Right cardiac atrium (tissue), 5 donors: ENCODE results near the gene TAX1BP3. TPM values are rescaled to one million over a fixed set of nuclear protein-coding genes. Genes with fewer than 3 reads are reported as not detected.

Experiments used
- ATAC-seq, 2 donors: fragments of 200-7000 bp; cut with Tn5 transposase; one replicate each; pipeline versions ENCODE4 v1.8.0 to v1.9.1; 2020; ENCODE audit warnings: moderate library complexity in 2 of 2, mild to moderate bottlenecking in 1 of 2
- DNase-seq, 3 donors: peaks; one replicate each; pipeline ENCODE4 v3.0.0-alpha.2; 2020
- H3K27ac ChIP-seq: one replicate; pipeline ENCODE4 v1.5.1; 2013; ENCODE audit warnings: mild to moderate bottlenecking, low read length, control low read depth, moderate library complexity
- H3K27me3 ChIP-seq: one replicate; pipeline ENCODE4 v1.6.1; 2013; ENCODE audit not compliant: control insufficient read depth, insufficient read depth
- H3K4me1 ChIP-seq: one replicate; pipeline ENCODE4 v1.6.1; 2013; ENCODE audit warnings: low read length; ENCODE audit not compliant: control insufficient read depth, insufficient read depth
- H3K4me3 ChIP-seq: one replicate; pipeline ENCODE4 v1.5.1; 2013; ENCODE audit warnings: low read length, control low read depth
- H3K9me3 ChIP-seq: one replicate; pipeline ENCODE4 v1.6.1; 2013; ENCODE audit warnings: low read length; ENCODE audit not compliant: control insufficient read depth
- WGBS: extraction: QIAGEN DNeasy Blood & Tissue Kit; methylation state at CpG from one replicate; pipeline ENCODE4 v1.1.7; 2013; 5-methylcytosine and 5-hydroxymethylcytosine counted together
- intact Hi-C, 4 donors: fragments of 100-400 bp; cut with DNase I; formaldehyde crosslinking; loops; one replicate each; pipeline versions ENCODE4 v1.11.0 to v1.14.0; 2022 to 2023
- polyA plus RNA-seq: library from polyadenylated mRNA; stranded (reverse); fragments of 200-250 nt; gene quantifications from one replicate; pipeline ENCODE4 v1.2.3, GENCODE V29; 2013
- total RNA-seq, 4 donors: library from RNA; stranded (reverse); fragmentation: NEBNext Ultra II Directional; extraction: Animal tissue kit (Norgen Biotek cat#: 25700); gene quantifications; one replicate each; pipeline ENCODE4 v1.2.1, GENCODE V29; 2021
- donor health status: healthy with polysubstance abuse.
- donor health status: DM: no; HTN: yes; CAD: no.
- donor health status: DM: no; HTN: no; CAD: no.
- donor health status: DM: no; HTN: yes; CAD: no; lungs with severe emphysema.
- donor health status: DM: yes; HTN: yes; CAD: no.

Gene TAX1BP3
- total and polyA plus RNA-seq, 5 donors, result 156 to 248 (median 184) TPM

DNA sequence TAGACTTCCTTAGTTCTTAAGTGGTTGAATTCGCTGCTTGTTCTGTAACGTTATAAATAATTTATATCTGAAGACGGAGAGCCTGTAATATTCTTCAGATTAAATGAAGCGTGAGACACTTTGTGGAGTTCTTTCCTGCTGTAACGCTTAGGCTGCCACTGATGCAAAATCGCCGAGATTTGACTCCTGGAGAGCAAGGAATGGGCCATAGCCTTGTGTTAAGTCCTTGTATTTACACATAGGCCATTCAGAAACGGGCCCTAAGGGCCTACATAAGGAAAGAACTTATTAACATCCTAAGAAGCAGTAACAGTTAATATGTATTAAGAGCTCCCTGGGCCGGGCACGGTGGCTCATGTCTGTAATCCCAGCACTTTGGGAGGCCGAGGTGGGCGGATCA, 1.2 kb upstream of the TAX1BP3 start:
- H3K9me3 ChIP-seq, result no peaks in the 10 kb centered on the region

DNA sequence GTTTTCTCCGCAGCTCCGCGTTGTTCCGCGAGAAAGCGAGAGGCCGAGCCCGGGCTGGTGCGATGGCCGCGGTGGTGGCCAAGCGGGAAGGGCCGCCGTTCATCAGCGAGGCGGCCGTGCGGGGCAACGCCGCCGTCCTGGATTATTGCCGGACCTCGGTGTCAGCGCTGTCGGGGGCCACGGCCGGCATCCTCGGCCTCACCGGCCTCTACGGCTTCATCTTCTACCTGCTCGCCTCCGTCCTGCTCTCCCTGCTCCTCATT, 638 bp upstream of the TAX1BP3 start:
- Histone ChIP-seq H3K27me3 (no peaks in the 10 kb centered on the region), H3K4me3 (peak overlapping the region; percentile 56), H3K27ac (peak overlapping the region; percentile 16), H3K4me1 (peaks cover 15% of the 10 kb centered on the region), H3K9me3 (no peaks in the 10 kb centered on the region)
- DNase-seq (no peak), ATAC-seq (no peak)
- intact Hi-C loops, result no loop called here
- under 1% methylated on average over 32 of the region's 32 CpGs for WGBS

More for the DNA sequence above, 1.2 kb upstream of the TAX1BP3 start:
- DNase-seq (no peak), ATAC-seq (no peak)
- Histone ChIP-seq H3K27me3 (no peaks in the 10 kb centered on the region), H3K27ac (no peak overlapping the region), H3K4me1 (peaks cover 15% of the 10 kb centered on the region), H3K4me3 (peak overlapping the region; percentile 56)
- 47% methylated on average over 12 of the region's 12 CpGs for WGBS
- intact Hi-C loops, result no loop called here

- 2% methylated on average over 39 of the region's 39 CpGs for WGBS
- H3K4me1 ChIP-seq, result peaks cover 15% of the 10 kb centered on the region
- peak overlapping the region; percentile 57 for H3K4me3 ChIP-seq
- H3K9me3 ChIP-seq, result no peaks in the 10 kb centered on the region
- DNase-seq (peak; percentile 96 to 97 (median 97)), ATAC-seq (peak; percentile 87 to 90)
- peak overlapping the region; percentile 99 for H3K27ac ChIP-seq
- intact Hi-C loops, result no loop called here
- H3K27me3 ChIP-seq, result no peaks in the 10 kb centered on the region
These were observed 756 bp downstream of the TAX1BP3 start for GRCh38 chr17:3667366-3668278.

GRCh38 chr17:3666516-3666915, 1.9 kb downstream of the TAX1BP3 start:
- intact Hi-C loops, result no loop called here
- 60% methylated on average over 6 of the region's 6 CpGs for WGBS
- peak in 1 of 3 donors; percentile 58 for DNase-seq
- no peak for ATAC-seq
- Histone ChIP-seq H3K9me3 (no peaks in the 10 kb centered on the region), H3K27me3 (no peaks in the 10 kb centered on the region), H3K4me3 (peak overlapping the region; percentile 13), H3K4me1 (peaks cover 15% of the 10 kb centered on the region), H3K27ac (peak overlapping the region; percentile 88)

- no peaks in the 10 kb centered on the region for H3K9me3 ChIP-seq
- no peaks in the 10 kb centered on the region for H3K27me3 ChIP-seq
- H3K4me1 ChIP-seq, result peaks cover 15% of the 10 kb centered on the region
- DNase-seq (peak in 1 of 3 donors; percentile 82), ATAC-seq (no peak)
- 56% methylated on average over 5 of the region's 5 CpGs for WGBS
- intact Hi-C loops, result no loop called here
- no peak overlapping the region for H3K4me3 ChIP-seq
- H3K27ac ChIP-seq, result peak overlapping the region; percentile 88
These were observed 2.5 kb downstream of the TAX1BP3 start for GRCh38 chr17:3665834-3666233.

DNA sequence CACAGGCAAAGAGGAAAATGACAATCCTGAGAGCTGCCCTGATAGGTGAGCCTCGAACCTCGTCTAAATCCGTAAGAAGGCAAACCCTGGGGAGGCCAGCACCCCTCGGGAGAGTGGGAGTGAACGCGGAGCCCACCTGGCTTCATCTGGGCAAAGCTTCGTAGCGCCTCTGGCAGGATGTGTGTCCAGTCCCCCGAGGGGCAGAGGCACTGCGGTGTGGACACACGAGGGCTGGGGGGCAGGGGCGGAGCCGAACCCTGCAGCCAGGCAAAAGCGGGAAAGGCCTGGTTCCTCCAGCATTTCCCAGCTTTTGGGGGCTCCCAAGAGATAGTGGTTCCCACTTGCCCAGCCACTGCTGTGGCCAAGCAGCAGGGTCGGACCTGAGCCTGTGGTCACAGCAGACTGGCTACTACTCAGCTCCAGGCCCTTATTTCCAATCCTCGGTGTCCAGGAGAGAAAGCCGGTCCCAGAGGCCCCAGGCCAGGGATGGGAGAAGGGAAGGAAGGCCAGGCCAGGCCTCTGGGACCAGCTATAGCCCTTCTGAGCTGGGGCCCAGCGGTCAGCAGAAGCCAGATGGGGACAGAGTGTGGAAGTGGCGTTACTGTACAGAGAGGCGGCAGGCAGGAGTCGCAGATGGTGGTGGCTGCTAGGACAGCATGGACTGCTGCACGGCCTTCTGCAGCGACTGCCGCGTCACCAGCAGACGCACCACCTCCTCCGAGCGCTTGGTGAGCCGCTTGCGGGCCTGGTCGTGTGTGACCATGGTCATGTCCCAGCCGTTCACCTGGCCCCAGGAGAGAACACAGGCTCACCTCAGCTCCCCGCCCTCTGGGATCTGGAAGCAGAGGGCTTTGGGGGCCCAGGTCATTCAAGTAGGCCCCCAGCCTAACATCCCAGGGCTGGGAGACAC, 5.0 kb downstream of the TAX1BP3 start:
- 86% methylated on average over 33 of the region's 33 CpGs for WGBS
- H3K27ac ChIP-seq, result no peak overlapping the region
- H3K4me3 ChIP-seq, result no peak overlapping the region
- DNase-seq (peak in 1 of 3 donors; percentile 49), ATAC-seq (no peak)
- H3K9me3 ChIP-seq, result no peaks in the 10 kb centered on the region
- intact Hi-C loops, result no loop called here
- peaks cover 19% of the 10 kb centered on the region for H3K4me1 ChIP-seq
- H3K27me3 ChIP-seq, result no peaks in the 10 kb centered on the region

- peaks cover 4% of the 10 kb centered on the region for H3K4me1 ChIP-seq
- 74% methylated on average over 23 of the region's 23 CpGs for WGBS
- no peaks in the 10 kb centered on the region for H3K9me3 ChIP-seq
- H3K4me3 ChIP-seq, result no peak overlapping the region
- H3K27me3 ChIP-seq, result no peaks in the 10 kb centered on the region
- H3K27ac ChIP-seq, result peak overlapping the region; percentile 63
- intact Hi-C loops, result no loop called here
- ATAC-seq (peak; percentile 17 to 18), DNase-seq (peak in 2 of 3 donors; percentile 48 to 74)
These were observed 8.0 kb downstream of the TAX1BP3 start for GRCh38 chr17:3660311-3660891.

DNA sequence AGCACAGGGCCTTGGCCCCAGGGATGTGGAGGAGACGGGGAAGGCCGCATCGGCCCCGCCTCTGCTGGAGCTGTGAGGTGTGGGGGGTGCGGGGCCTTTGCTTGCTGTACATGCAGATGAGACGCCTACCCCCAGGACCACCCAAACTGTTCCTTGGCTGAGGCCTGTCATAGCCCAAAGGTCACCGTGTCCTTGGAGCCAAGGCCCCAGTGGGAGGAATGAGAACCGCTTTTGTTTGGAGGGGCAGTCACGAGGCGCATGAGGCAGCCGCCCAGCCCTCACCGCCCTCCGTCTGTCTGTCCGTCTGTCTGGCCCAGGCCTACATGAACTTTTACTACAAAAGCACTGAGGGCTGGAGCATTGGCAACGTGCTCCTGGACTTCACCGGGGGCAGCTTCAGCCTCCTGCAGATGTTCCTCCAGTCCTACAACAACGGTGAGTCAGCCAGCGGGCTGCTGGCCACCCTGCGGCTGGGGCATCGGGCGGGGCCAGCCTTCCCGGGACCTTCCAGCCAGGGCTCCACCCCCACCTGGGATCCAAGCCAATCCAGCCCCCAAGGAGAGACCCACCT, 8.8 kb downstream of the TAX1BP3 start:
- DNase-seq, result peak; percentile 89 to 91 (median 91)
- 40% methylated on average over 22 of the region's 22 CpGs for WGBS
- H3K27me3 ChIP-seq, result no peaks in the 10 kb centered on the region
- ATAC-seq, result peak; percentile 41 to 69
- peak overlapping the region; percentile 63 for H3K27ac ChIP-seq
- H3K9me3 ChIP-seq, result no peaks in the 10 kb centered on the region
- peaks cover 4% of the 10 kb centered on the region for H3K4me1 ChIP-seq
- intact Hi-C loops, result no loop called here
- H3K4me3 ChIP-seq, result no peak overlapping the region

DNA sequence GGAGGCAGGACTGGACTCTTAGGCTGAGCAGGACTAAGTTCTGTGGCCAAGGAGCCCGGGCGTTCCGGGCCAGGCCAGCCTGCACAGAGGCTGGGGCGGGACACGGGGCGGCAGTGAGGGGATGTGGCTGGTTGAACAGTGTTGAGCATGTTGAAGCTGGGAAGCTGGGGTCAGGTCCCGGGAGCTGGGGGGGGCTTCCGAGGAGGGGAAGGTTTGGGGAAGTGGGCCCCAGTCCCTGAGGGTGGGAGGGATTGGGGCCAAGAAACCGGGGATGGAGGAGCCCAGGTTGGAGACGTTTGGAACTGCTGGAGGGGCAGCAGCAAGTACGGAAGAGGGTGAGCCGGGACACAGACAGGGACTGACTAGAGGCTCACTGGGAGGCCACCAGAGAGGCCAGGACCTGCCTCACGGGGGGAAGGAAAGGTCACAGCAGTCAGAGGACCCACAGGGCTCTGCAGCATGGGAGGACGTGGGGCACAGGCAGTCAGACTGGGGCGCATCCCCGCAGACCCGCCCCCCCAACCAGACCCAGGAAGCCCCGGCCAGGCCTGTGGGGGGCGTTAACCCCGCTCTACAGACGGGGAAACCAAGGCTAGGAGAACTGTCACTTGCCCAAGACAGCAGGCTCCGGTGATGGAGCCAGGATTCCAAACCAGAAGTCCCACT, 9.5 kb downstream of the TAX1BP3 start:
- DNase-seq, result peak; percentile 49 to 75 (median 70)
- Histone ChIP-seq H3K4me3 (no peak overlapping the region), H3K27me3 (no peaks in the 10 kb centered on the region), H3K4me1 (peaks cover 4% of the 10 kb centered on the region), H3K27ac (peak overlapping the region; percentile 63), H3K9me3 (no peaks in the 10 kb centered on the region)
- intact Hi-C loops, result no loop called here
- 61% methylated on average over 22 of the region's 22 CpGs for WGBS
- ATAC-seq, result peak; percentile 21 to 25
